GM12801 (cell line): Measurements from ENCODE around the gene NF1.

Experiments
- CTCF ChIP-seq: IDR thresholded peaks from one replicate; pipeline ENCODE4 v1.5.1; 2011; ENCODE audit warnings: control low read depth; ENCODE audit not compliant: insufficient read length; ENCODE audit errors: extremely low read depth

The NF1 gene

DNA sequence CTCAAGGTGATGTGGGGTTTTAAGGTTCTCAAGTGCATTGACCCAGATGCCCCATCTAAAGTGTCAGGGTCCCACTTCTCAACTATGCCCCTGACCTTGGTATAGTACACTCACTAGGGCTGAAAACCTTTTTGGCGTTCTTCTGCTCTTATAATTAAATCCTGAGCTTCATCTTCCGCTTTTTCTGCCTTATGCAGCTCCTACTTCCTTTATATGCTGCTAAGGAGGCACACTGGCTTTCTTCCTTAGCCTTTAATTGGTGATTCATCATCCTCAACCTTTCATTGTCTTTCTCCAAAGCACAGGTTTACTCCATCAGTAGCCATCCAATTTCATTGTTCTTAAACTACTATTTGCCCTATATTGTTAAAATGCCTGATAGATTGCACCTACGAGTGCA, 5.3 kb upstream of the NF1 start:
- TF ChIP-seq CTCF = no peak

DNA sequence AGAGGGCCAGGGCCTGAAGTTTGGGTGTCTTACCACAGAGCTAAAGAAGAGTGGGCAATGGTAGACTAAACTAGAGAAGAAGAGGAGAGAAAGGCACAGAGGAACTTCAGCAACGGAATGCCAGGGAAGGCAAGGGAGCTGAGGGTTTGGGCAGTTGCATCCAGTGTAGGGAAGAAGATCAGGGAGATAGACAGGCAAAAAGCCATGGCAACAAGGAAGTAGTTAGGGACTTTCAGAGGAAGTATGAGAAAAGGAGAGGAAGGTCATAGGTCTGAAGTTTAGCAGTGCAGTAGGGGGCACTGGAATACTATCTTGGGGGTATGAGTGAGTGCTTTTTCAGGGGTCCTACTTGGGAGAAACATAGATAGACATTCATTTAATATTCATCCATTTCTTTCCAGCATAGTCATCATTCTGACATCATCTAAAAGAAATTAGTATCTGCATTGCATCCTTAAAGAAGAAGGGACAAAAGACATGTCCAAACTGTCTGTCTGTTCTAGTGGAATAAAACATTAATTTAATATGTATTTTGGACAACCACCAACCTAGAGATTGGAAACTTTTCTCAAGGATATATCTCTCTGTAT, 2.2 kb upstream of the NF1 start:
- TF ChIP-seq CTCF = no peak

GRCh38 chr17:31093866-31094599, 744 bp upstream of the NF1 start:
- no peak for TF ChIP-seq CTCF

GRCh38 chr17:31095236-31096105, 694 bp downstream of the NF1 start:
- TF ChIP-seq CTCF = no peak

DNA sequence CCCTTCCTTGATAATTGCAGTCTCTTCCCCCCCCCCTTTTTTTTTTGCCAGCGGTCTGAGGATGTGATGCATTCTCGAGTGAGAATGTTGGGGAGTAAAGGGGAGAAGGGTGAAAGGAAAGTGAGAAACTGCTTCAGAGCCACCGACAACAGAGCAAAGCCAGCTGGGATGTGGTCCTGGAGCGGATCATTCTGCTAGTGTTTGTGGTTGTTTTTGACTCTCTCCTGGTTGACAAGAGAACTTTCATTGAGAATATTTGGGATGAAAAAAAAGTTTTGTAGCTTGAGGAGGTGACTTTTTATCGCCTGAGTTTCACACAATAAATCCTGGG, 1.3 kb downstream of the NF1 start:
- TF ChIP-seq CTCF = no peak

GRCh38 chr17:31099016-31099415, 4.2 kb downstream of the NF1 start:
- TF ChIP-seq CTCF = no peak

DNA sequence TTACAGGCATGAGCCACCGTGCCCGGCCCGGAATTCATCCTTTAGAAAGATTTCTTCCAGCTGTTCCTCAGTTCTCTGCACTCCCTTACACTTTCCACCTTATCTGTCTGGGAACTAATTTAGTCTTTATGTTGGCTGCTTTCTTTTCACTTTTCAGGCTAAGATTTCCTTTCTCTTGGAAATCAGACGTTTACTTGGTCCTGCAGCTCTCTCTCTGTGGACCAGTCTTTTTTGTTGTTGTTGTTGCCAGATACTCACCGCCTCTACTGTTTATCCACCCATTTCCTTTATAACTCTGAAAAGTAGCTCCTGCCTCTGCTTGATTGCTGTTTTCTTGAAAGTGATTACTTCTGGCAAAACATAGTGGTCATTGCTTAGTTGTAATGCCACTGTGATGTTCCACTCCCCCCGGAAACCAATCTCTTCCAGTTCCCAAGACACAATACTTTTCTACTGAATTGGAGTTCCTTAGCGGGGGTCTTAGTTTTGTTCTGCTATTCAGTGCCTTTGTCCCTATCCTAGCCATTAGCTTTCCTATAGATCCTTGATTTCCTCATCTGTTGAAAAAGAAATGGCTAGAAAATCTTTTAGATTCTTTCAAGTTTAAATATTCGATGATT, 6.2 kb downstream of the NF1 start:
- TF ChIP-seq CTCF = no peak
